ENCODE results near the gene STAT5B. TPM values are rescaled to one million over a fixed set of nuclear protein-coding genes. Genes with fewer than 3 reads are reported as not detected.
"Not testable (repeated sequence)": the region's sequence is repeated elsewhere in the genome, so short reads cannot be mapped to it uniquely, and the experiment has no call there.

STAT5B gene
- total and polyA plus RNA-seq, 10 donors = 26.4 to 171 (median 101) TPM

DNA sequence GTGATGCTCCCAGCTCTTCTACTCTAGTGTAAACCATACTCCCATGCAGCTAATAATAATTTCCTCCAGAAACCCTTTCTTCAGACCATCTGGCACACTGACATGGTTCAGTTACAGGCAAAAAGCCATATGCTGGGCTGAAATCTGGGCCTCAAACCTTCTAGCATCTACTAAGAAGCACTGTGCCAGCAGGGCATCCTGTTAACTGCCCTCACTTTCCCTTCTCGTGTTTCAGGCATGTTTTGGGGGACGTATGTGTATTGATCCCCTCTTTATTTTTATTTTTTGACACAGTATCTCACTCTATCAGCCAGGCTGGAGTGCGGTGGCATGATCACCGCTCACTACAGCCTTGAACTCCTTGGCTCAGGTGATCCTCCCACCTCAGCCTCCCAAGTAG, 45.4 kb upstream of the STAT5B start:
- 75 to 81% (median 80%) methylated on average over 4 of the region's 4 CpGs for WGBS, 5 donors
- Histone ChIP-seq H3K27me3 (replicated peaks in 1 of 7) (no peaks in the 10 kb centered on the region), H3K36me3 (peaks cover 13 to 100% (median 76%) of the 10 kb centered on the region in 6 donors), H3K4me1 (peaks cover 28 to 74% (median 43%) of the 10 kb centered on the region in 6 donors), H3K9me3 (no peaks in the 10 kb centered on the region), H3K27ac (peak overlapping the region in 5 of 8 donors; percentile 2 to 80 (median 69)), H3K4me3 (no peak overlapping the region)
- TF ChIP-seq POLR2AphosphoS5 (IDR thresholded peaks at IDR 0.05) (no peak), POLR2A (IDR thresholded peaks at IDR 0.05) (no peak)
- TF ChIP-seq, protein P1, sequence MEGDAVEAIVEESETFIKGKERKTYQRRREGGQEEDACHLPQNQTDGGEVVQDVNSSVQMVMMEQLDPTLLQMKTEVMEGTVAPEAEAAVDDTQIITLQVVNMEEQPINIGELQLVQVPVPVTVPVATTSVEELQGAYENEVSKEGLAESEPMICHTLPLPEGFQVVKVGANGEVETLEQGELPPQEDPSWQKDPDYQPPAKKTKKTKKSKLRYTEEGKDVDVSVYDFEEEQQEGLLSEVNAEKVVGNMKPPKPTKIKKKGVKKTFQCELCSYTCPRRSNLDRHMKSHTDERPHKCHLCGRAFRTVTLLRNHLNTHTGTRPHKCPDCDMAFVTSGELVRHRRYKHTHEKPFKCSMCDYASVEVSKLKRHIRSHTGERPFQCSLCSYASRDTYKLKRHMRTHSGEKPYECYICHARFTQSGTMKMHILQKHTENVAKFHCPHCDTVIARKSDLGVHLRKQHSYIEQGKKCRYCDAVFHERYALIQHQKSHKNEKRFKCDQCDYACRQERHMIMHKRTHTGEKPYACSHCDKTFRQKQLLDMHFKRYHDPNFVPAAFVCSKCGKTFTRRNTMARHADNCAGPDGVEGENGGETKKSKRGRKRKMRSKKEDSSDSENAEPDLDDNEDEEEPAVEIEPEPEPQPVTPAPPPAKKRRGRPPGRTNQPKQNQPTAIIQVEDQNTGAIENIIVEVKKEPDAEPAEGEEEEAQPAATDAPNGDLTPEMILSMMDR (IDR thresholded peaks at IDR 0.05 in 8 of 11, conservative IDR thresholded peaks at IDR 0.05 in 3 of 11) = no peak
- intact Hi-C loops (cut with DNase I; ENCODE audit: low total_unique reads) = loop anchor here (5.0 kb wide), 2 partner anchors 86 to 196 kb away; no protein-coding TSS in a partner anchor
- no peak for DNase-seq

DNA sequence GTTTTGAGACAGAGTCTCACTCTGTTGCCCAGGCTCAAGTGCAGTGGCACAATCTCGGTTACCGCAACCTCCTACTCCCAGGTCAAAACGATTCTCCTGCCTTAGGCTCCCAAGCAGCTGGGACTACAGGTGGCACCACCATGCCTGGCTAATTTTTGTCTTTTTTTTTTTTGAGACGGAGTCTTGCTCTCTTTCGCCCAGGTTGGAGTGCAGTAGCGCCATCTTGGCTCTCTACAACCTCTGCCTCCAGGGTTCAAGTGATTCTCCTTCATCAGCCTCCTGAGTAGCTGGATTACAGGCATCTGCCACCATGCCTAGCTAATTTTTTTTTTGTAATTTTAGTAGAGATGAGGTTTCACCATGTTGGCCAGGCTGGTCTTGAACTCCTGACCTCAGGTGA, 41.8 kb upstream of the STAT5B start:
- H3K36me3 ChIP-seq = peaks cover 6 to 100% (median 64%) of the 10 kb centered on the region in 6 donors
- H3K27me3 ChIP-seq (replicated peaks in 1 of 7); H3K9me3 ChIP-seq; H3K4me3 ChIP-seq; intact Hi-C loops (cut with DNase I; ENCODE audit: low total_unique reads); DNase-seq: not testable (repeated sequence)
- 91 to 97% (median 93%) methylated on average over 6 of the region's 6 CpGs for WGBS, 5 donors
- H3K4me1 ChIP-seq = peaks cover 59 to 100% (median 72%) of the 10 kb centered on the region in 6 donors
- peak overlapping the region in 1 of 8 donors; percentile 69 for H3K27ac ChIP-seq

DNA sequence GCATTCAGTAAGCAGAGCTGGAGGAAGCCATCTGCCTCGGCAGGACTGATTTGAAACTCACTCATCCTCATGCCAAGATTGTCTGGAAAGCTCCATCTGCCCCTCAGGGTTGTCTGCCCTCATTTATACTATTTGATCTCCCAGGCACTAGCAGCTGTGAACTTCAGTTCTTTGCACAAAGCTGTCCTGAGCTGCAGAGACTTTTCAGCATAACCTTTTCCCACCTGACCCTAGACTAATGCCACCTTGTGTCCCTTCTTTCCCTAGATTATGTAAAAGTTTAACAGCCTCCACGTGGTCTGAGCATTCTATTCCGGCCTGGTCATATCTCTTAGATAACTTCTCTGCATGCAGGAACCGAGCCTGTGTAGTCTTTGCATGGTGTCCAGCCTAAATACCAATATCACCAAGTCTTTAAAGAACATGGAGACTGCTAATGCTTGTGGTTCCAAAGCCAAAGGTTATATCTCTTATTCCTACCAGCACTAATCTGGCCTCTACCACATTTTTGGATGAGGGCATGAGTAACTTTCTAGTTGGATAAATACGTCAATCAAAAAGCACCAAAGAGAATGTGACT, 41.2 kb upstream of the STAT5B start:
- Histone ChIP-seq H3K27me3 (replicated peaks in 1 of 7) (no peaks in the 10 kb centered on the region), H3K4me3 (no peak overlapping the region), H3K9me3 (no peaks in the 10 kb centered on the region), H3K36me3 (peaks cover 4 to 100% (median 59%) of the 10 kb centered on the region in 6 donors), H3K4me1 (peaks cover 59 to 100% (median 72%) of the 10 kb centered on the region in 6 donors), H3K27ac (peak overlapping the region in 5 of 8 donors; percentile 14 to 83 (median 79))
- 58 to 76% (median 67%) methylated on average over 5 of the region's 5 CpGs for WGBS, 5 donors
- intact Hi-C loops (cut with DNase I; ENCODE audit: low total_unique reads) = no loop called here
- DNase-seq = no peak
- TF ChIP-seq, protein P1 (IDR thresholded peaks at IDR 0.05 in 8 of 11, conservative IDR thresholded peaks at IDR 0.05 in 3 of 11) = no peak
- TF ChIP-seq POLR2AphosphoS5 (IDR thresholded peaks at IDR 0.05) (no peak), POLR2A (IDR thresholded peaks at IDR 0.05) (no peak)

DNA sequence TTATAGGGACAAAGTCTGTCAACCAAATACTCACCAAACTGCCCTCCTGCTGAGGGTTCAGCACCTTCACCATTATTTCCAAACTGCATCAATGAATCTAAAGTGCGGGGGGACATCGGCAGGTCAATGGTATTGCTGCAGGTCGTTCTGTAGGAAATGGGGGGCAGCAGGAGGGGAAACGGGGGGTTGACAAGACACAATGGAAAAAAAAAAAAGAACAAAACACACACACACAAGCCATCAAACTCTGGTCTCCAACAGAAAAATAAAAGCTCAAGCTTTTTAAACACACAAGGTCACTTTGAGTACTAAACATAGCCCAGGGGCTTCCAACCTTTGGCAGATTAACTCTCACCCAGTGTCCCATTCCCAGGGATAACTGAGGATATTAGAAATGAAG, 40.6 kb upstream of the STAT5B start:
- Histone ChIP-seq H3K36me3 (peaks cover 0 to 99% (median 53%) of the 10 kb centered on the region in 6 donors), H3K4me1 (peaks cover 64 to 100% (median 74%) of the 10 kb centered on the region in 6 donors), H3K27ac (peak overlapping the region in 5 of 8 donors; percentile 14 to 83 (median 79)), H3K9me3 (no peaks in the 10 kb centered on the region), H3K4me3 (no peak overlapping the region), H3K27me3 (replicated peaks in 1 of 7) (no peaks in the 10 kb centered on the region)
- DNase-seq = no peak
- 53 to 75% (median 63%) methylated on average over 4 of the region's 4 CpGs for WGBS, 5 donors
- intact Hi-C loops (cut with DNase I; ENCODE audit: low total_unique reads) = no loop called here
- TF ChIP-seq POLR2A (IDR thresholded peaks at IDR 0.05) = no peak
- TF ChIP-seq, protein P1 (IDR thresholded peaks at IDR 0.05 in 8 of 11, conservative IDR thresholded peaks at IDR 0.05 in 3 of 11) = no peak
- no peak for TF ChIP-seq POLR2AphosphoS5 (IDR thresholded peaks at IDR 0.05)
